ENCODE data around the gene TENT5A.

TENT5A gene

GRCh38 chr6:81770381-81770780 lies 17.9 kb upstream of the TENT5A start:
- DNase-seq = no peak

- no peak for DNase-seq
Measured at GRCh38 chr6:81769824-81770223, 17.3 kb upstream of the TENT5A start.

- DNase-seq = no peak
Measured at GRCh38 chr6:81768150-81768942, 15.9 kb upstream of the TENT5A start.

GRCh38 chr6:81767163-81767891 lies 14.8 kb upstream of the TENT5A start:
- no peak for DNase-seq

- peak; percentile 64 for DNase-seq
Measured at GRCh38 chr6:81766482-81767069, 14.1 kb upstream of the TENT5A start.

GRCh38 chr6:81764531-81764930 lies 12.1 kb upstream of the TENT5A start:
- DNase-seq = no peak

GRCh38 chr6:81763968-81764367 lies 11.5 kb upstream of the TENT5A start:
- DNase-seq = no peak

GRCh38 chr6:81763051-81763450 lies 10.6 kb upstream of the TENT5A start:
- DNase-seq = no peak

- no peak for DNase-seq
Measured at GRCh38 chr6:81762606-81763005, 10.1 kb upstream of the TENT5A start.

- DNase-seq = no peak
Measured at GRCh38 chr6:81762132-81762531, 9.7 kb upstream of the TENT5A start.

GRCh38 chr6:81761197-81761596 lies 8.7 kb upstream of the TENT5A start:
- no peak for DNase-seq

- DNase-seq = no peak
Measured at GRCh38 chr6:81759782-81760181, 7.3 kb upstream of the TENT5A start.

- DNase-seq = no peak
Measured at GRCh38 chr6:81758221-81758620, 5.7 kb upstream of the TENT5A start.

- DNase-seq = no peak
Measured at GRCh38 chr6:81756690-81757089, 4.2 kb upstream of the TENT5A start.

- DNase-seq = no peak
Measured at GRCh38 chr6:81755551-81755950, 3.1 kb upstream of the TENT5A start.

GRCh38 chr6:81754906-81755305 lies 2.4 kb upstream of the TENT5A start:
- DNase-seq = no peak

GRCh38 chr6:81753711-81754577 lies 1.5 kb upstream of the TENT5A start:
- peak; percentile 57 for DNase-seq

- peak; percentile 99 for DNase-seq
Measured at GRCh38 chr6:81752921-81753710, 635 bp upstream of the TENT5A start.

- DNase-seq = peak; percentile 67
Measured at GRCh38 chr6:81751388-81752083, 945 bp downstream of the TENT5A start.

GRCh38 chr6:81750681-81751387 lies 1.6 kb downstream of the TENT5A start:
- no peak for DNase-seq

- DNase-seq = no peak
Measured at GRCh38 chr6:81750200-81750599, 2.3 kb downstream of the TENT5A start.

Data from NCI-H774 (cell line).